Measurements from ENCODE around the gene ZNF619. TPM values are rescaled to one million over a fixed set of nuclear protein-coding genes. Genes with fewer than 3 reads are reported as not detected.

The ZNF619 gene
- total and polyA plus RNA-seq, 2 of the 13 experiments (the other 11 are each of a cell fraction or from before 2014, with no cell fraction given): 0.83 to 5.2 TPM

DNA sequence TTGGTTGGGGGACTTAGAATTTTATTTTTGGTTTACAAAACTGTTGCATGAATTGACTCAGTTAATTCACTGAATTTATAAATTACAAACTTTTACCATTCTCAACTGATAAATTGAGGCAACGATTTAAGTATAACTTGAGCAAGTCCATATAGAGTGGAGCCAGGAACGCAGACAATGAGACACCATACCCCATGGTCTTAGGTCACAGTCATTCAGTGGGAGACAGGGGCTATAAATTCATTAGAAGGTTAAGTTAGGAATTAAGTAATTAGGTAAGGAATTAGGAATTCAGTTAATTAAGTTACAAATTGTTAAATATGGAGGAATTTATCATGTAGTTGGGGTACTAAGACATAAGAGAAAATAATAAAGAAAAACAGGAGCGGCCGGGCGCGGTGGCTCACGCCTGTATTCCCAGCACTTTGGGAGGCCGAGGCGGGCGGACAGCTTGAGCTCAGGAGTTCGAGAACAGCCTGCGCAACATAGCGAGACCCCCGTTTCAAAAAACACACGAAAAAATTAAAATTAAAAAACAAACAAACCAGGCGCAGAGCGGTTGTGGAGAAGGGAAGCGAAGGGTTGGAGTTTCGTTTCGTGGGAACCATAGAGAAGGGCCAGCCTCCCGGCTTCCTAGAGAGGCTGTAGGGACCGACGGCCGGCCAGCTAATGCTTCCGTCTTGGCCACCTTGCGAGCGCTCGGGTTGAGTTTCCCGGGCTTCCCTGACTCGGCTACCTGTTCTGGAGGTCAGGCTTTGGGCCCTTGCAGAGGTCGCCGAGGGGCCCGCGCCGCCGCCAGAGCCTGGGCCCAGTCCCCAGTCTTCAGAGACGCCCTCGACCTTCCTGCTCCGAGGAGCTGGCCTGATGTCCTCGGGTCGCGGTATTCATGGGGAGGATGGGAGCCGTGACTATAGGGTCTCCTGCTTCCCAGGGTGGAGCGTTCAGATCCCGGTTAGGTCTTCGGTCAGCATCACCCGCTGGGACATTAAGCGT is at the start of gene ZNF619 (continued):
- TF ChIP-seq, protein P1, sequence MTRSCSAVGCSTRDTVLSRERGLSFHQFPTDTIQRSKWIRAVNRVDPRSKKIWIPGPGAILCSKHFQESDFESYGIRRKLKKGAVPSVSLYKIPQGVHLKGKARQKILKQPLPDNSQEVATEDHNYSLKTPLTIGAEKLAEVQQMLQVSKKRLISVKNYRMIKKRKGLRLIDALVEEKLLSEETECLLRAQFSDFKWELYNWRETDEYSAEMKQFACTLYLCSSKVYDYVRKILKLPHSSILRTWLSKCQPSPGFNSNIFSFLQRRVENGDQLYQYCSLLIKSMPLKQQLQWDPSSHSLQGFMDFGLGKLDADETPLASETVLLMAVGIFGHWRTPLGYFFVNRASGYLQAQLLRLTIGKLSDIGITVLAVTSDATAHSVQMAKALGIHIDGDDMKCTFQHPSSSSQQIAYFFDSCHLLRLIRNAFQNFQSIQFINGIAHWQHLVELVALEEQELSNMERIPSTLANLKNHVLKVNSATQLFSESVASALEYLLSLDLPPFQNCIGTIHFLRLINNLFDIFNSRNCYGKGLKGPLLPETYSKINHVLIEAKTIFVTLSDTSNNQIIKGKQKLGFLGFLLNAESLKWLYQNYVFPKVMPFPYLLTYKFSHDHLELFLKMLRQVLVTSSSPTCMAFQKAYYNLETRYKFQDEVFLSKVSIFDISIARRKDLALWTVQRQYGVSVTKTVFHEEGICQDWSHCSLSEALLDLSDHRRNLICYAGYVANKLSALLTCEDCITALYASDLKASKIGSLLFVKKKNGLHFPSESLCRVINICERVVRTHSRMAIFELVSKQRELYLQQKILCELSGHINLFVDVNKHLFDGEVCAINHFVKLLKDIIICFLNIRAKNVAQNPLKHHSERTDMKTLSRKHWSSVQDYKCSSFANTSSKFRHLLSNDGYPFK (CRISPR knock-in tag; IDR thresholded peaks at IDR 0.05; ENCODE audit: borderline replicate concordance): peak; percentile 65; the same call in 1 of the 2 replicates
- TF ChIP-seq, protein P2, sequence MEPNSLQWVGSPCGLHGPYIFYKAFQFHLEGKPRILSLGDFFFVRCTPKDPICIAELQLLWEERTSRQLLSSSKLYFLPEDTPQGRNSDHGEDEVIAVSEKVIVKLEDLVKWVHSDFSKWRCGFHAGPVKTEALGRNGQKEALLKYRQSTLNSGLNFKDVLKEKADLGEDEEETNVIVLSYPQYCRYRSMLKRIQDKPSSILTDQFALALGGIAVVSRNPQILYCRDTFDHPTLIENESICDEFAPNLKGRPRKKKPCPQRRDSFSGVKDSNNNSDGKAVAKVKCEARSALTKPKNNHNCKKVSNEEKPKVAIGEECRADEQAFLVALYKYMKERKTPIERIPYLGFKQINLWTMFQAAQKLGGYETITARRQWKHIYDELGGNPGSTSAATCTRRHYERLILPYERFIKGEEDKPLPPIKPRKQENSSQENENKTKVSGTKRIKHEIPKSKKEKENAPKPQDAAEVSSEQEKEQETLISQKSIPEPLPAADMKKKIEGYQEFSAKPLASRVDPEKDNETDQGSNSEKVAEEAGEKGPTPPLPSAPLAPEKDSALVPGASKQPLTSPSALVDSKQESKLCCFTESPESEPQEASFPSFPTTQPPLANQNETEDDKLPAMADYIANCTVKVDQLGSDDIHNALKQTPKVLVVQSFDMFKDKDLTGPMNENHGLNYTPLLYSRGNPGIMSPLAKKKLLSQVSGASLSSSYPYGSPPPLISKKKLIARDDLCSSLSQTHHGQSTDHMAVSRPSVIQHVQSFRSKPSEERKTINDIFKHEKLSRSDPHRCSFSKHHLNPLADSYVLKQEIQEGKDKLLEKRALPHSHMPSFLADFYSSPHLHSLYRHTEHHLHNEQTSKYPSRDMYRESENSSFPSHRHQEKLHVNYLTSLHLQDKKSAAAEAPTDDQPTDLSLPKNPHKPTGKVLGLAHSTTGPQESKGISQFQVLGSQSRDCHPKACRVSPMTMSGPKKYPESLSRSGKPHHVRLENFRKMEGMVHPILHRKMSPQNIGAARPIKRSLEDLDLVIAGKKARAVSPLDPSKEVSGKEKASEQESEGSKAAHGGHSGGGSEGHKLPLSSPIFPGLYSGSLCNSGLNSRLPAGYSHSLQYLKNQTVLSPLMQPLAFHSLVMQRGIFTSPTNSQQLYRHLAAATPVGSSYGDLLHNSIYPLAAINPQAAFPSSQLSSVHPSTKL (CRISPR knock-in tag; IDR thresholded peaks at IDR 0.05): peak; percentile 44; the same call in 1 of the 2 replicates
- TF ChIP-seq IKZF4 (CRISPR knock-in tag; IDR thresholded peaks at IDR 0.05; ENCODE audit: borderline replicate concordance, low read depth, not compliant biosample characterization) (no peak), SAP130 (CRISPR knock-in tag; IDR thresholded peaks at IDR 0.05; ENCODE audit: low read depth) (peak; percentile 80), PAF1 (CRISPR knock-in tag; IDR thresholded peaks at IDR 0.05) (no peak), ISL2 (CRISPR knock-in tag; IDR thresholded peaks at IDR 0.05) (peak; percentile 43), MEIS2 (CRISPR knock-in tag; IDR thresholded peaks at IDR 0.05) (peak; percentile 62; the same call in 1 of the 2 replicates), GMEB1 (CRISPR knock-in tag; IDR thresholded peaks at IDR 0.05; ENCODE audit: borderline replicate concordance) (peak; percentile 56; the same call in 1 of the 2 replicates), TCF7L2 (IDR thresholded peaks at IDR 0.05; ENCODE audit: low read depth, low read length) (no peak), GABPA (IDR thresholded peaks at IDR 0.05; ENCODE audit: low read depth, low read length) (peak; percentile 42), GABPA (CRISPR knock-in tag; IDR thresholded peaks at IDR 0.05; ENCODE audit: low read depth) (peak; percentile 83)
- TF ChIP-seq, protein P3, sequence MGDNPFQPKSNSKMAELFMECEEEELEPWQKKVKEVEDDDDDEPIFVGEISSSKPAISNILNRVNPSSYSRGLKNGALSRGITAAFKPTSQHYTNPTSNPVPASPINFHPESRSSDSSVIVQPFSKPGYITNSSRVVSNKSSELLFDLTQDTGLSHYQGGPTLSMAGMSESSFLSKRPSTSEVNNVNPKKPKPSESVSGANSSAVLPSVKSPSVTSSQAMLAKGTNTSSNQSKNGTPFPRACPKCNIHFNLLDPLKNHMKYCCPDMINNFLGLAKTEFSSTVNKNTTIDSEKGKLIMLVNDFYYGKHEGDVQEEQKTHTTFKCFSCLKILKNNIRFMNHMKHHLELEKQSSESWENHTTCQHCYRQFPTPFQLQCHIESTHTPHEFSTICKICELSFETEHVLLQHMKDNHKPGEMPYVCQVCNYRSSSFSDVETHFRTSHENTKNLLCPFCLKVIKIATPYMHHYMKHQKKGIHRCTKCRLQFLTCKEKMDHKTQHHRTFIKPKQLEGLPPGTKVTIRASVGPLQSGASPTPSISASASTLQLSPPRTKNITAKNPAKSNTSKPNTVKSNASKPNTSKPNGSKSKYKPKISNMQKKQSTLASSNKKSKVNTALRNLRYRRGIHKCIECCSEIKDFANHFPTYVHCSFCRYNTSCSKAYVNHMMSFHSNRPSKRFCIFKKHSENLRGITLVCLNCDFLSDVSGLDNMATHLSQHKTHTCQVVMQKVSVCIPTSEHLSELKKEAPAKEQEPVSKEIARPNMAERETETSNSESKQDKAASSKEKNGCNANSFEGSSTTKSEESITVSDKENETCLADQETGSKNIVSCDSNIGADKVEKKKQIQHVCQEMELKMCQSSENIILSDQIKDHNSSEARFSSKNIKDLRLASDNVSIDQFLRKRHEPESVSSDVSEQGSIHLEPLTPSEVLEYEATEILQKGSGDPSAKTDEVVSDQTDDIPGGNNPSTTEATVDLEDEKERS (CRISPR knock-in tag; IDR thresholded peaks at IDR 0.05): no peak
- TF ChIP-seq, protein P4, sequence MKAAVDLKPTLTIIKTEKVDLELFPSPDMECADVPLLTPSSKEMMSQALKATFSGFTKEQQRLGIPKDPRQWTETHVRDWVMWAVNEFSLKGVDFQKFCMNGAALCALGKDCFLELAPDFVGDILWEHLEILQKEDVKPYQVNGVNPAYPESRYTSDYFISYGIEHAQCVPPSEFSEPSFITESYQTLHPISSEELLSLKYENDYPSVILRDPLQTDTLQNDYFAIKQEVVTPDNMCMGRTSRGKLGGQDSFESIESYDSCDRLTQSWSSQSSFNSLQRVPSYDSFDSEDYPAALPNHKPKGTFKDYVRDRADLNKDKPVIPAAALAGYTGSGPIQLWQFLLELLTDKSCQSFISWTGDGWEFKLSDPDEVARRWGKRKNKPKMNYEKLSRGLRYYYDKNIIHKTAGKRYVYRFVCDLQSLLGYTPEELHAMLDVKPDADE (CRISPR knock-in tag; IDR thresholded peaks at IDR 0.05): no peak

Data from HepG2 (cell line).